PFSK-1 (cell line): Measurements from ENCODE around the gene RAB3GAP1.

ENCODE experiments used
- FOXP2 ChIP-seq: optimal IDR thresholded peaks from 2 replicates; pipeline ENCODE3; 2011; ENCODE audit warnings: borderline replicate concordance, control low read depth, inconsistent platforms; ENCODE audit not compliant: insufficient read depth; ENCODE audit errors: extremely low read length, extremely low read depth
- POLR2AphosphoS5 ChIP-seq: IDR thresholded peaks from 2 replicates; pipeline ENCODE4 v1.6.1; 2012; ENCODE audit warnings: low read depth, mild to moderate bottlenecking, control low read depth, low read length, moderate library complexity
- REST ChIP-seq, 2 experiments: IDR thresholded peaks; 2 replicates each; pipeline versions ENCODE4 v1.6.1 to v1.8.0; 2011 to 2012; ENCODE audit warnings: low read depth in 2 of 2, low read length in 2 of 2, control low read depth in 1 of 2, inconsistent platforms in 1 of 2, mild to moderate bottlenecking in 1 of 2, moderate library complexity in 1 of 2; ENCODE audit not compliant: insufficient read depth in 1 of 2
- SIN3A ChIP-seq: IDR thresholded peaks from 2 replicates; pipeline ENCODE4 v1.6.1; 2012; ENCODE audit warnings: mild to moderate bottlenecking, low read length, moderate library complexity, borderline replicate concordance; ENCODE audit not compliant: insufficient read depth
- TAF1 ChIP-seq: IDR thresholded peaks from 2 replicates; pipeline ENCODE4 v1.6.1; 2012; ENCODE audit warnings: low read length, control low read depth, borderline replicate concordance; ENCODE audit not compliant: insufficient read depth

Gene RAB3GAP1

GRCh38 chr2:135063210-135063609 is 11.1 kb downstream of the RAB3GAP1 start:
- TF ChIP-seq SIN3A, result no peak
- TF ChIP-seq FOXP2, result no peak
- TF ChIP-seq TAF1, result no peak
- TF ChIP-seq POLR2AphosphoS5, result no peak
- TF ChIP-seq REST (IDR thresholded peaks at IDR 0.05; ENCODE audit: insufficient read depth in 1 of 2, low read depth in 2 of 2, low read length in 2 of 2), result no peak

DNA sequence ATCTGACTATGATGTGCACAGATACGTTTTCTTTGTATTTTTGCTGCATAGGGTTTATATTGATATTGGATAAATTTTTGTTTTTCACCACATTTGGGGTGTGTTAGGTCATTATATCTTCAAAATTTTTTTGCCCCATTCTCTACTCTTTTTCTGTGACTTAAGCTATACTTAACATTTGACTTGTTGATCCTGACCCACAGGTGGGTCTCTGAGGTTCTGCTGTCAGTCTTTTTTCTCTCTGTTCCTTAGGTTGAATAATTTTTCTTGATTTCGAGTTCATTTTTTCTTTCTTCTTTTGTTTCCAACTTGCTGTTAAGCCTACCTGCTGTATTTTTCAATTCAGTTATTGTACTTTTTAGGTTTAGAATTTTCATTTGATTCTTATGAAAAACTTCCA is 12.1 kb downstream of the RAB3GAP1 start:
- TF ChIP-seq TAF1 (no peak), POLR2AphosphoS5 (no peak), SIN3A (no peak), REST (IDR thresholded peaks at IDR 0.05; ENCODE audit: insufficient read depth in 1 of 2, low read depth in 2 of 2, low read length in 2 of 2) (no peak), FOXP2 (no peak)

GRCh38 chr2:135066710-135067109 is 14.6 kb downstream of the RAB3GAP1 start:
- TF ChIP-seq REST (IDR thresholded peaks at IDR 0.05; ENCODE audit: insufficient read depth in 1 of 2, low read depth in 2 of 2, low read length in 2 of 2) (no peak), POLR2AphosphoS5 (no peak), FOXP2 (no peak), SIN3A (no peak), TAF1 (no peak)

DNA sequence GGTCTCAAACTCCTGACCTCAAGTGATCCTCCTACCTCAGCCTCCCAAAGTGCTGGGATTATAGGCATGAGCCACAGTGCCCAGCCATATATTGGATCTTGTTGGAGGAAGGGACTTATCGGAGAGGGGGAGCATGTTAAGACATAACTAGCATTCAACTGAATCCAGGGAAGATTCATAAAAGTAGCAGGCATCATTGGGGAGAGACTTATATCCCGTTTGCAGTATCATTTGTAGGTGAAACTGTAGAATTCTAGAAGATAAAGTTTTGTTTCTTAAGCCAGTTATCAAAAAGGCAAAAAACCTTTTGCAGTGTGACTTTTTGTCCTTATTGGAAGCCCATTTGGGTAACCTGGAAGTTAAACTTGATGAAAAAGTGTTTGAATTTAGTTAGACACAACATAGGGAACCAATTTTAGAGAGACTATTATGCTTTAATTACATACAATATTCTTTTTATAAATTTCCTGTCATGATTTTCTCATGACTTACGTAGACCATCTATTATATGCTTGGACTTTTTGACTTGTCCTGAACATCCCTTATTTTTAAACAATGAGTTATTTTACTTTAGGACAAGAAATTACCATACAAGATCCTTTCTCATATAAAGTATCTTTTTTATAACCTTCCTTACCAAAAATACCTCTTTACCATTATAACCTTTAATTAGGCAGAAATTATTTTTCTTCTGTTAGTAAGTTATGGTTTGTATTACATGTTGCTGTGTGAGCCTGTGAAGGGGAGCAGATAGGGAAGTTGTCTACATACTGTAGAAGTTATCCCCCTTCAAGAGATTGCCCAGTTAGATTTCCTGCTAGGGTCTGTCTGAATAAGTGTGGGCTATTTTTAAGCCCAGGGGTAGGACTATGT is 20.3 kb downstream of the RAB3GAP1 start:
- TF ChIP-seq REST (IDR thresholded peaks at IDR 0.05; ENCODE audit: insufficient read depth in 1 of 2, low read depth in 2 of 2, low read length in 2 of 2) (no peak), POLR2AphosphoS5 (no peak), TAF1 (no peak), FOXP2 (no peak), SIN3A (no peak)
